ENCODE data around the gene YARS1.

DNA sequence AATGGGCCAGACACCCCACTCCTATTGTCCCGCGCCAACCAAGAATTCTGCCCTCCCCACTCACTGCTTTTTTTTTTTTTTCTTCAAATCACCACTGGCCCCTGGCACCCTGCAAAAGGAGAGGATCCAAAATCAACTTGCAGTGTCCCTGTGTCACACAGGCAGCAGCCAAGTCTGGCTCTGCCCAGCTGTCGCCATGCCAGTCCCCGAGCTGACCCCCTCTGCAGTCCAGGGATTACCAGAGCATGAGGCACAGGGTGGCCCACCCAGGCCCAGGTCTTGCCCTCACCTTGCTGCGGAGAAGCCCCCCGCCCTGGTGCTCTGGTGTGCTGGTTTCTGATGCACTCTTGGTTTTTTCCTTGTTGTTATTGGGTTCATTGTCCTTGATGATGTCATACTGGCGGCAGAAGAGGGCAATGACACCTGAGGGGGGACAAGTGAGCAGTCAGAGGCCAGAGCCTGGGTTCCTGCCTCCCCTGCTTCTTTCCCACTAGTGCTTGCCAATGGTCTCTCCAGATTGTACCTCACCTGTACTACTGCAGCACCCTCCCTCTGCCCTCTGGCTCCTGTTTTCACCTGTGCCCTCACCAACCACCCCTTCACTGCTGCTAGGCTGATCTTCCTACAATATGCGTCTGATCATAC, 47.3 kb upstream of the YARS1 start:
- TF ChIP-seq EP300 (IDR thresholded peaks at IDR 0.05; ENCODE audit: low read depth), result no peak
- TF ChIP-seq POLR2A (IDR thresholded peaks at IDR 0.05), result no peak
- TF ChIP-seq CTCF (IDR thresholded peaks at IDR 0.05), result no peak
- TF ChIP-seq POLR2AphosphoS5 (IDR thresholded peaks at IDR 0.05), result no peak

Data from transverse colon (tissue), 4 donors.